Measurements from ENCODE around the gene CASP7. TPM values are rescaled to one million over a fixed set of nuclear protein-coding genes. Genes with fewer than 3 reads are reported as not detected.

CASP7 gene
- total and polyA plus RNA-seq, 7 experiments from 2014 or later = 8.5 to 43.4 (median 13.6) TPM

DNA sequence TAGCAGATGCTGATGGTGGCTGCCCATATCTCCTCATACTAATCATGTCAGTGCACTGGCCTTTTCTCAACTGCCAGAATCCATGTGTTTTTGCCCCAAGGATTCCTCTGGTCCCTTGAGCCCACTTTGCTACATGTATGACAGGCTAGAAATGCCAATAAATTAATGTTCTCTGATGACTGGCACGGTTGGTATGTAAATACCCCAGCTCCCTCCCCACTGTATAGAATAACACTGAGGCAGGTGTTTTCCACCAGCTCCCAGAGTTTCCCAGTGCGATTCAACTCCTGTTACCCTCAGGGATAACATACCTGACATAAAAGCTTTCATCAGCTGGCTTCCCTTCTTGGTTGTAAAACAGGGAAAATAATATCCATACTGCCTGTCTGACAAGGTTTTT lies 62.8 kb downstream of the CASP7 start:
- peaks cover 16 to 39% (median 26%) of the 10 kb centered on the region in 5 donors for H3K27me3 Mint-ChIP-seq
- no peak overlapping the region for H3K4me3 ChIP-seq (ENCODE audit: low read length)
- ATAC-seq = no peak
- H3K27ac ChIP-seq (ENCODE audit: low read depth, low read length) = no peak overlapping the region
- no peaks in the 10 kb centered on the region for H3K4me1 Mint-ChIP-seq
- H3K27me3 ChIP-seq (ENCODE audit: control insufficient read depth in 2 of 2, insufficient read depth in 2 of 2, low read length in 2 of 2) = no peaks in the 10 kb centered on the region
- POLR2A ChIA-PET = no interaction called here
- H3K36me3 ChIP-seq (ENCODE audit: control insufficient read depth in 2 of 3, insufficient read depth in 3 of 3, low read length in 3 of 3) = no peaks in the 10 kb centered on the region
- H3K9me3 Mint-ChIP-seq = peaks cover 0 to 6% (median 0%) of the 10 kb centered on the region in 11 donors
- CTCF ChIA-PET = no interaction called here
- no peak for DNase-seq
- no peaks in the 10 kb centered on the region for H3K4me1 ChIP-seq (ENCODE audit: control insufficient read depth in 2 of 2, insufficient read depth in 2 of 2, low read length in 2 of 2)
- intact Hi-C loops (cut with micrococcal nuclease) = no loop called here
- H3K36me3 Mint-ChIP-seq = peaks cover 0 to 5% (median 0%) of the 10 kb centered on the region in 5 donors
- H3K4me3 Mint-ChIP-seq = no peak overlapping the region
- no peaks in the 10 kb centered on the region for H3K9me3 ChIP-seq (ENCODE audit: control insufficient read depth in 2 of 3, low read length in 3 of 3)
- no peak overlapping the region for H3K27ac Mint-ChIP-seq

DNA sequence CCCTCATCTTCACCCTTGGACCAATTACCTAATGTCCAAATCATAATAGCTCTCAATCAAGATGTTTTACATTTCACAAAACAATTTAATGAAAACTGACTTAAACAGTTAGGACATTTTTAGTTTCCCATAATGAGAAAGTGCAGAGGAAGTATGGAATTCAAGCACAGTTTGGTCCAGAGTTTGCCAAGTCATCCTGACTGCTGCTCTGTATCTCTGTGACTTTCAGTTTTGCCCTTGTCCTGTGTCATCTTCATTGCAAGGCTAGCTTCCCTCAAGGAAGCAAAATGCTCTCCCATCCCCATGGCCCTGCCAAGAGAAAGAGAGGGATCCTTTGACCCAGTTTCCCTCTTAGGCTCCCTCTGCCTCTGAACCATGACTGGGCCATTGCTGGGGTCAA lies 63.9 kb downstream of the CASP7 start:
- no peak overlapping the region for H3K27ac Mint-ChIP-seq
- no peak overlapping the region for H3K4me3 ChIP-seq (ENCODE audit: low read length)

DNA sequence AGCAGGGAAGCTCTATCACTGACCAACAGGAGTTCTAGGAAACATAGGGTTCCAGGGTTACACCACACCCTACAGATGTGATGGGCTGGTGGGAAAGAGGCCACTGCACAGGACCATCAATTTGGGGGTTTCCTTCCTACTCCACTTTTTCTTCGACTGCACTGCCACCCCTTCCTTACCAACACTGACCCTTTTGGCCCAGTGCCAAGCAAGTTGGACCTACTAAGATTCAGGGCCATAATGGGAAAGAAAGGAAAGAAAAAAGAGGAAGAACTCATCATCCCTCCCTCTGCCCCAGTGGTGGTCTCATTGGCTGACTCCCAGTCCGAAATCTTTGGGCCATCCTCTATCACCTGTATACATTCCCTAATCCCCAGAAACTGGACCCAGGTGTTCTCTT lies 65.7 kb downstream of the CASP7 start:
- Histone ChIP-seq H3K4me1 (ENCODE audit: control insufficient read depth in 2 of 2, insufficient read depth in 2 of 2, low read length in 2 of 2) (no peaks in the 10 kb centered on the region), H3K27ac (ENCODE audit: low read depth, low read length) (no peak overlapping the region), H3K4me3 (ENCODE audit: low read length) (no peak overlapping the region), H3K27me3 (ENCODE audit: control insufficient read depth in 2 of 2, insufficient read depth in 2 of 2, low read length in 2 of 2) (no peaks in the 10 kb centered on the region), H3K9me3 (ENCODE audit: control insufficient read depth in 2 of 3, low read length in 3 of 3) (no peaks in the 10 kb centered on the region), H3K36me3 (ENCODE audit: control insufficient read depth in 2 of 3, insufficient read depth in 3 of 3, low read length in 3 of 3) (no peaks in the 10 kb centered on the region)
- POLR2A ChIA-PET = no interaction called here
- Mint-ChIP-seq H3K27ac (no peak overlapping the region), H3K4me3 (no peak overlapping the region), H3K36me3 (peaks cover 0 to 4% (median 0%) of the 10 kb centered on the region in 5 donors), H3K27me3 (peaks cover 21 to 43% (median 24%) of the 10 kb centered on the region in 5 donors), H3K4me1 (no peaks in the 10 kb centered on the region), H3K9me3 (peaks cover 0 to 5% (median 0%) of the 10 kb centered on the region in 11 donors)
- no peak for ATAC-seq
- intact Hi-C loops (cut with micrococcal nuclease) = no loop called here
- CTCF ChIA-PET = no interaction called here
- no peak for DNase-seq

More for the DNA sequence above, 63.9 kb downstream of the CASP7 start:
- no peak overlapping the region for H3K27ac ChIP-seq (ENCODE audit: low read depth, low read length)
- no peak overlapping the region for H3K4me3 Mint-ChIP-seq
- CTCF ChIA-PET = no interaction called here
- no peaks in the 10 kb centered on the region for H3K4me1 Mint-ChIP-seq
- DNase-seq (no peak), ATAC-seq (no peak)
- H3K4me1 ChIP-seq (ENCODE audit: control insufficient read depth in 2 of 2, insufficient read depth in 2 of 2, low read length in 2 of 2) = no peaks in the 10 kb centered on the region
- peaks cover 19 to 39% (median 28%) of the 10 kb centered on the region in 5 donors for H3K27me3 Mint-ChIP-seq
- POLR2A ChIA-PET = no interaction called here
- H3K36me3 ChIP-seq (ENCODE audit: control insufficient read depth in 2 of 3, insufficient read depth in 3 of 3, low read length in 3 of 3) = no peaks in the 10 kb centered on the region
- peaks cover 0 to 5% (median 0%) of the 10 kb centered on the region in 5 donors for H3K36me3 Mint-ChIP-seq
- H3K27me3 ChIP-seq (ENCODE audit: control insufficient read depth in 2 of 2, insufficient read depth in 2 of 2, low read length in 2 of 2) = no peaks in the 10 kb centered on the region
- H3K9me3 ChIP-seq (ENCODE audit: control insufficient read depth in 2 of 3, low read length in 3 of 3) = no peaks in the 10 kb centered on the region
- intact Hi-C loops (cut with micrococcal nuclease) = no loop called here
- peaks cover 0 to 6% (median 0%) of the 10 kb centered on the region in 11 donors for H3K9me3 Mint-ChIP-seq

DNA sequence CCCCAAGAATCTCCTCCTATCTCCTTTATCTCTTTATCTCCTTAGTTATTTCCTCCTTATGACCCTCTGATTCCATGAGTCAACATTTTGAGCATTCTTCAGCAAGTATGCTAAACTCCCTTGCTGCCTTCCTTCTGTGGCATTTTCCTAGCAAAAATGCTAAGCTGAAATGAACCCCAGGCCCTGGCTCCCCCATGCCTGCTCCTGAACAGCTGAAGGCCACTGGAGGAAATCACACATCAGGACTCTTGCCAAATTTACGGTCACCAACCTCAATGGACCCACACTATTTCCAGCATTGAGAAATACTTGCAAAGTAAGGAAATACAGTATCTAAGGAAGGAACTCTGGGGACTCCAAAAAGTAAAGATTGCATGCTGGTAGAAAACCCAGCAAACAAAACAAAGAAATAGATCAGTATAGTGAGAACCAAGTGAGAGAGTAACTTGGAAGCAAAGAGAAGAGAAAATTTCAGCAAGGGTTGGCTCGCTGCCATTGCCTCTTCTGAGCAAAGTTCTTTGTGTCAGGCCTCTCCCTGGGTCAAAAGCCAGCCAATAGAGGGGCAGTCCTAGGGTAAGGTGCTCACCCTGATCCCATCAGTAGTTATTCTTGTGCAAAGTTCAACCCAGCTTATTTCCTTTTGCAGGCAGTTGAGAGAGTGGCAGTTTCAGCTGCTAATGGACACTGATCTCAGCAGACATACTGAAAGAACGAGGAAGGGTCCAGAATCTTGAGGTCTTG lies 66.7 kb downstream of the CASP7 start:
- POLR2A ChIA-PET = no interaction called here
- Mint-ChIP-seq H3K4me3 (no peak overlapping the region), H3K27me3 (peaks cover 24 to 44% (median 25%) of the 10 kb centered on the region in 5 donors), H3K27ac (no peak overlapping the region), H3K36me3 (no peaks in the 10 kb centered on the region), H3K9me3 (peaks cover 0 to 3% (median 0%) of the 10 kb centered on the region in 11 donors), H3K4me1 (no peaks in the 10 kb centered on the region)
- ATAC-seq (no peak), DNase-seq (no peak)
- no peaks in the 10 kb centered on the region for H3K9me3 ChIP-seq (ENCODE audit: control insufficient read depth in 2 of 3, low read length in 3 of 3)
- H3K27me3 ChIP-seq (ENCODE audit: control insufficient read depth in 2 of 2, insufficient read depth in 2 of 2, low read length in 2 of 2) = no peaks in the 10 kb centered on the region
- intact Hi-C loops (cut with micrococcal nuclease) = no loop called here
- H3K36me3 ChIP-seq (ENCODE audit: control insufficient read depth in 2 of 3, insufficient read depth in 3 of 3, low read length in 3 of 3) = no peaks in the 10 kb centered on the region
- H3K4me3 ChIP-seq (ENCODE audit: low read length) = no peak overlapping the region
- no peak overlapping the region for H3K27ac ChIP-seq (ENCODE audit: low read depth, low read length)
- CTCF ChIA-PET = no interaction called here
- no peaks in the 10 kb centered on the region for H3K4me1 ChIP-seq (ENCODE audit: control insufficient read depth in 2 of 2, insufficient read depth in 2 of 2, low read length in 2 of 2)

DNA sequence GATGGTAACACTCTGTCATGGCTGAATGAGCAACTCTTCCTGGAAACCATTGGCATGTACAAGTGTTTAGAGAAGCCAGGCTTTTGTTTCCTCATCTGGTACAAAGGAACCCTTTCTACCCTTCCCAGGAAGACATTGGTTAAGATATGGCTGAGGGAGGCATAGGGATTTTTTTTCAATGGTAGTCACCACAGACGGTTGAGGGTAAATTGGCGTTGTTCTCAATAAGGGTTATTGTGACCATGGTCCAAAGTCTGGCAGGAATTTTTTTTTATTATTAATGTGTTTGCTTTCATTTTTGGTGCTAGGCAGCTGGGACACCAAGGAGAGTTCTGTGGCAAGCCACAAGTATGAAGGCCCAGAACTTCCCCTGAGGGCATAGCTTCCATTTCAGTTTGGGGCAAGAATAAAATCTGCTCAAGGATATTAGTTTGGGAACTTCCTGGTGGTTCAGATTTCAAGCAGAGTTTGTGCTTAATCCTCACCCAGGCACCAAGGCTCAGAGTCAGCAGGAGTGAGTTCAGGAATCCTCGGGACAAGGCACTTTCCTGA lies 71.5 kb downstream of the CASP7 start, which contains the start of gene PLEKHS1:
TSS of gene PLEKHS1 (plus strand) at position 502 of the 552 bp plus-strand sequence. CDS start 3,596 bp downstream, outside the sequence.
- Mint-ChIP-seq H3K36me3 (no peaks in the 10 kb centered on the region), H3K4me1 (no peaks in the 10 kb centered on the region), H3K4me3 (no peak within 1 kb of the TSS), H3K9me3 (no peaks in the 10 kb centered on the region), H3K27ac (no peak within 1 kb of the TSS), H3K27me3 (peaks cover 11 to 35% (median 24%) of the 10 kb centered on the region in 5 donors)
- ATAC-seq (no peak), DNase-seq (no peak)
- ChIA-PET CTCF (no interaction called here), POLR2A (no interaction called here)
- no peak within 1 kb of the TSS for H3K27ac ChIP-seq (ENCODE audit: low read depth, low read length)
- no peaks in the 10 kb centered on the region for H3K4me1 ChIP-seq (ENCODE audit: control insufficient read depth in 2 of 2, insufficient read depth in 2 of 2, low read length in 2 of 2)
- intact Hi-C loops (cut with micrococcal nuclease) = no loop called here
- no peaks in the 10 kb centered on the region for H3K27me3 ChIP-seq (ENCODE audit: control insufficient read depth in 2 of 2, insufficient read depth in 2 of 2, low read length in 2 of 2)
- H3K9me3 ChIP-seq (ENCODE audit: control insufficient read depth in 2 of 3, low read length in 3 of 3) = no peaks in the 10 kb centered on the region
- no peak within 1 kb of the TSS for H3K4me3 ChIP-seq (ENCODE audit: low read length)
- no peaks in the 10 kb centered on the region for H3K36me3 ChIP-seq (ENCODE audit: control insufficient read depth in 2 of 3, insufficient read depth in 3 of 3, low read length in 3 of 3)

DNA sequence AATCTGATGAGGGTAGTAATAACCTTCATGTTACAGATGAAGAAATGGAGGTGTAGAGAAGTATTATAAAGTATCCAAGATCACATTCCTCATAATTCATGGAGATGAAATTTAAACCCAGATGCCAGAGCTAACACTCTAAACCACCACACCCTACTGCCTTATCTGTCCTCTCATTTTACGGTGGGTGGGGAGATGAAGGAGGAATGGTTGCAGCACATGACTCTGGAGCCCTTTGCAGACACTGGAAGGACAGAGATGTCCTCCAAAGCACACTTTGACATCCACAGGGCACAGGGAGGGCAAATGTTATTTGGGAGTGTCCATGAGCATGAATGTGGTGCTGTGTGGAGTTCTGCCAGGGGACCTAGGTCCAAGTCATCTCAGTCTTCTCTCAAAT lies 72.8 kb downstream of the CASP7 start:
- H3K27me3 ChIP-seq (ENCODE audit: control insufficient read depth in 2 of 2, insufficient read depth in 2 of 2, low read length in 2 of 2) = no peaks in the 10 kb centered on the region
- no peaks in the 10 kb centered on the region for H3K4me1 Mint-ChIP-seq
- no peaks in the 10 kb centered on the region for H3K9me3 Mint-ChIP-seq
- H3K27ac Mint-ChIP-seq = no peak overlapping the region
- H3K4me3 Mint-ChIP-seq = no peak overlapping the region
- no peaks in the 10 kb centered on the region for H3K36me3 ChIP-seq (ENCODE audit: control insufficient read depth in 2 of 3, insufficient read depth in 3 of 3, low read length in 3 of 3)
- H3K27ac ChIP-seq (ENCODE audit: low read depth, low read length) = no peak overlapping the region
- ATAC-seq = no peak
- peaks cover 14 to 33% (median 22%) of the 10 kb centered on the region in 5 donors for H3K27me3 Mint-ChIP-seq
- no peaks in the 10 kb centered on the region for H3K36me3 Mint-ChIP-seq
- H3K9me3 ChIP-seq (ENCODE audit: control insufficient read depth in 2 of 3, low read length in 3 of 3) = no peaks in the 10 kb centered on the region
- ChIA-PET POLR2A (no interaction called here), CTCF (no interaction called here)
- no peak overlapping the region for H3K4me3 ChIP-seq (ENCODE audit: low read length)
- no peak for DNase-seq
- intact Hi-C loops (cut with micrococcal nuclease) = no loop called here
- H3K4me1 ChIP-seq (ENCODE audit: control insufficient read depth in 2 of 2, insufficient read depth in 2 of 2, low read length in 2 of 2) = no peaks in the 10 kb centered on the region

Measured in naive thymus-derived CD4-positive, alpha-beta T cell (primary cell).